K562 (cell line): Measurements from ENCODE around the gene ABCG2. TPM values are rescaled to one million over a fixed set of nuclear protein-coding genes. Genes with fewer than 3 reads are reported as not detected.

Experiments used
- GTF2A2 ChIP-seq: IDR thresholded peaks from 2 replicates; pipeline ENCODE4 v1.6.1; 2016; ENCODE audit warnings: mild to moderate bottlenecking, missing genetic modification characterization, missing compliant biosample characterization
- KLF13 ChIP-seq: fragments of 450-650 bp; IDR thresholded peaks from 2 replicates; pipeline ENCODE4 v1.6.1; 2016; ENCODE audit warnings: missing genetic modification characterization, low read depth, mild to moderate bottlenecking, missing compliant biosample characterization, moderate library complexity, borderline replicate concordance
- NR4A1 ChIP-seq, 2 experiments: fragments of 250-450 bp in 1 of 2; fragments of 450-650 bp in 1 of 2; sonication (Bioruptor Pico) in 1 of 2; IDR thresholded peaks; 2 replicates each; pipeline versions ENCODE4 v1.4.0 to v1.6.1; 2016 to 2020; ENCODE audit warnings: mild to moderate bottlenecking in 2 of 2, missing compliant biosample characterization in 1 of 2, missing genetic modification characterization in 1 of 2, moderate library complexity in 1 of 2
- RBM25 ChIP-seq: fragments of 200-400 bp; formaldehyde crosslinking; IDR thresholded peaks from 2 replicates; pipeline ENCODE4 v1.6.1; 2018; ENCODE audit warnings: low read length, low read depth, moderate library complexity; ENCODE audit not compliant: severe bottlenecking
- SOX6 ChIP-seq: fragments of 450-650 bp; IDR thresholded peaks from 2 replicates; pipeline ENCODE4 v1.6.1; 2014; ENCODE audit warnings: mild to moderate bottlenecking
- polyA plus RNA-seq, 8 experiments: library from polyadenylated mRNA; depleted of rRNA in 4 of 8; stranded (reverse) in 5 of 8; unstranded in 3 of 8; fragments of >200 nt; fragmentation: Nextera tagmentation in 2 of 8; fragmentation: Illumina TruSeq in 1 of 8; extraction: Ambion mirVana in 2 of 8; extraction: Trizol in 1 of 8; gene quantifications; 2 replicates each; pipeline versions ENCODE4 v1.2.1 to v1.2.3, GENCODE V29; 2011 to 2014; ENCODE audit warnings: inconsistent platforms in 1 of 8, missing spikeins in 1 of 8
- total RNA-seq, 7 experiments: library from RNA; depleted of rRNA in 6 of 7; stranded (reverse); fragments of >200 nt in 6 of 7; fragmentation: Illumina TruSeq in 2 of 7; extraction: Trizol in 2 of 7; gene quantifications; 2 replicates each; pipeline versions ENCODE4 v1.2.1 to v1.2.3, GENCODE V29; 2011 to 2021; ENCODE audit warnings: low replicate concordance in 1 of 7
- TF ChIP-seq, protein P1 (sequence below), 2 experiments: fragments of 450-650 bp in 1 of 2; sonication (generic) in 1 of 2; formaldehyde crosslinking in 1 of 2; IDR thresholded peaks; 2 replicates each; pipeline versions ENCODE4 v1.7.1 to v1.9.0; 2016 to 2022; ENCODE audit warnings: inconsistent platforms in 1 of 2, mild to moderate bottlenecking in 1 of 2, missing genetic modification reagents in 1 of 2
- TF ChIP-seq, protein P2 (sequence below), 3 experiments: fragments of 200-800 bp in 1 of 3; sonication (Bioruptor generic) in 1 of 3; sonication (generic) in 1 of 3; formaldehyde crosslinking in 1 of 3; IDR thresholded peaks; 2 replicates each; pipeline versions ENCODE4 v1.6.1 to v1.8.0; 2016 to 2022; ENCODE audit warnings: mild to moderate bottlenecking in 2 of 3, missing compliant biosample characterization in 2 of 3, missing genetic modification characterization in 2 of 3, missing genetic modification reagents in 1 of 3
- TF ChIP-seq, protein P3 (sequence below): fragments of 250-450 bp; sonication (Bioruptor Pico); IDR thresholded peaks from 2 replicates; pipeline ENCODE4 v1.4.0; 2020; ENCODE audit warnings: mild to moderate bottlenecking, moderate library complexity
- TF ChIP-seq, protein P4 (sequence below): sonication (generic); formaldehyde crosslinking; IDR thresholded peaks from 2 replicates; pipeline ENCODE4 v1.8.0; 2022; ENCODE audit warnings: mild to moderate bottlenecking, low read depth, missing genetic modification reagents
- TF ChIP-seq, protein P5 (sequence below): sonication (generic); formaldehyde crosslinking; IDR thresholded peaks from 2 replicates; pipeline ENCODE4 v1.8.0; 2022; ENCODE audit warnings: mild to moderate bottlenecking, missing genetic modification reagents

The ABCG2 gene
- total and polyA plus RNA-seq, 9 of the 15 experiments (the other 6 are each of a cell fraction or from before 2014, with no cell fraction given) = 0.01 to 0.36 (median 0.11) TPM; not detected in 4

DNA sequence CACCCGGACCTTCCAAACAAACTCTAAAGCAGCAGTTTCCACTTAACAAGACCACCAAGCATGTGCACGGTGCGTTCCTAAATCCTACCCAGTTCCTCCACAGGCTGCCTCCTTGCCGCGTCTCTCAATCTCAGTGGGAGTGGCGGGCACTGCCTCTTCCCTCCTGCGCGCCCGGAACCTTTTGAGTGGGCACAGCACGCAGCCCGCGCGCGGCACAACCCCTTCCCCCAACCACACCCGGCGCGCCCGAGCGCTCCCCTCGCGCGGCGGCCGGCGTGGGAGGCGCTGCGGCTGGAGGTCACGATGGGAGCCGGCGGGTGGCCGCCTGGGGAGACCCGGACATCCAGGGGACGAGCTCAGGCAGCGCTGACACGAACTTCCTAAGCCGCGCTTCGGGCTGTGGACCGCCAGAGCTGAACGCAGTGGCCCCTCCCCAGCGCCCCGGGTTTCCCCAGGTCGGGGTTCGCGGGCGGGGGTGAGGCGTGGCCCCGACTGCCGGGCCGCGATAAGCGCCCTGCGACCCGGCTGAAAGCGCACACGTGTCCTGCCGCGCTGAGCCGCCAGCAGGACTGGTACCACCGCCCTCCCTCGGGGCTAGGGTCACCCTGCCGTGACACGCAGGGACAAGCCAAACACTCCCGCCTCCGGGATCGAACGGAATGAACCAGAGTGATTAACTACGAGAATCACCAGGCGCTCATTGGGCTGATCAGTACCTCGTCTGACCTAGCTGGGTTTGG is at the start of gene ABCG2 (continued):
- TF ChIP-seq, protein P1, sequence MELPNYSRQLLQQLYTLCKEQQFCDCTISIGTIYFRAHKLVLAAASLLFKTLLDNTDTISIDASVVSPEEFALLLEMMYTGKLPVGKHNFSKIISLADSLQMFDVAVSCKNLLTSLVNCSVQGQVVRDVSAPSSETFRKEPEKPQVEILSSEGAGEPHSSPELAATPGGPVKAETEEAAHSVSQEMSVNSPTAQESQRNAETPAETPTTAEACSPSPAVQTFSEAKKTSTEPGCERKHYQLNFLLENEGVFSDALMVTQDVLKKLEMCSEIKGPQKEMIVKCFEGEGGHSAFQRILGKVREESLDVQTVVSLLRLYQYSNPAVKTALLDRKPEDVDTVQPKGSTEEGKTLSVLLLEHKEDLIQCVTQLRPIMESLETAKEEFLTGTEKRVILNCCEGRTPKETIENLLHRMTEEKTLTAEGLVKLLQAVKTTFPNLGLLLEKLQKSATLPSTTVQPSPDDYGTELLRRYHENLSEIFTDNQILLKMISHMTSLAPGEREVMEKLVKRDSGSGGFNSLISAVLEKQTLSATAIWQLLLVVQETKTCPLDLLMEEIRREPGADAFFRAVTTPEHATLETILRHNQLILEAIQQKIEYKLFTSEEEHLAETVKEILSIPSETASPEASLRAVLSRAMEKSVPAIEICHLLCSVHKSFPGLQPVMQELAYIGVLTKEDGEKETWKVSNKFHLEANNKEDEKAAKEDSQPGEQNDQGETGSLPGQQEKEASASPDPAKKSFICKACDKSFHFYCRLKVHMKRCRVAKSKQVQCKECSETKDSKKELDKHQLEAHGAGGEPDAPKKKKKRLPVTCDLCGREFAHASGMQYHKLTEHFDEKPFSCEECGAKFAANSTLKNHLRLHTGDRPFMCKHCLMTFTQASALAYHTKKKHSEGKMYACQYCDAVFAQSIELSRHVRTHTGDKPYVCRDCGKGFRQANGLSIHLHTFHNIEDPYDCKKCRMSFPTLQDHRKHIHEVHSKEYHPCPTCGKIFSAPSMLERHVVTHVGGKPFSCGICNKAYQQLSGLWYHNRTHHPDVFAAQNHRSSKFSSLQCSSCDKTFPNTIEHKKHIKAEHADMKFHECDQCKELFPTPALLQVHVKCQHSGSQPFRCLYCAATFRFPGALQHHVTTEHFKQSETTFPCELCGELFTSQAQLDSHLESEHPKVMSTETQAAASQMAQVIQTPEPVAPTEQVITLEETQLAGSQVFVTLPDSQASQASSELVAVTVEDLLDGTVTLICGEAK (IDR thresholded peaks at IDR 0.05) = no peak
- TF ChIP-seq, protein P1 (CRISPR knock-in tag; IDR thresholded peaks at IDR 0.05) = no peak
- TF ChIP-seq, protein P2, sequence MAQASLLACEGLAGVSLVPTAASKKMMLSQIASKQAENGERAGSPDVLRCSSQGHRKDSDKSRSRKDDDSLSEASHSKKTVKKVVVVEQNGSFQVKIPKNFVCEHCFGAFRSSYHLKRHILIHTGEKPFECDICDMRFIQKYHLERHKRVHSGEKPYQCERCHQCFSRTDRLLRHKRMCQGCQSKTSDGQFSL (CRISPR knock-in tag; IDR thresholded peaks at IDR 0.05) = no peak
- TF ChIP-seq, protein P2 (tag; IDR thresholded peaks at IDR 0.05) = no peak
- TF ChIP-seq, protein P3, sequence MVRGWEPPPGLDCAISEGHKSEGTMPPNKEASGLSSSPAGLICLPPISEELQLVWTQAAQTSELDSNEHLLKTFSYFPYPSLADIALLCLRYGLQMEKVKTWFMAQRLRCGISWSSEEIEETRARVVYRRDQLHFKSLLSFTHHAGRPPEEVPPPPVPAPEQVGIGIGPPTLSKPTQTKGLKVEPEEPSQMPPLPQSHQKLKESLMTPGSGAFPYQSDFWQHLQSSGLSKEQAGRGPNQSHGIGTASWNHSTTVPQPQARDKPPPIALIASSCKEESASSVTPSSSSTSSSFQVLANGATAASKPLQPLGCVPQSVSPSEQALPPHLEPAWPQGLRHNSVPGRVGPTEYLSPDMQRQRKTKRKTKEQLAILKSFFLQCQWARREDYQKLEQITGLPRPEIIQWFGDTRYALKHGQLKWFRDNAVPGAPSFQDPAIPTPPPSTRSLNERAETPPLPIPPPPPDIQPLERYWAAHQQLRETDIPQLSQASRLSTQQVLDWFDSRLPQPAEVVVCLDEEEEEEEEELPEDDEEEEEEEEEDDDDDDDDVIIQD (CRISPR knock-in tag) = no peak
- no peak for TF ChIP-seq RBM25
- TF ChIP-seq, protein P4, sequence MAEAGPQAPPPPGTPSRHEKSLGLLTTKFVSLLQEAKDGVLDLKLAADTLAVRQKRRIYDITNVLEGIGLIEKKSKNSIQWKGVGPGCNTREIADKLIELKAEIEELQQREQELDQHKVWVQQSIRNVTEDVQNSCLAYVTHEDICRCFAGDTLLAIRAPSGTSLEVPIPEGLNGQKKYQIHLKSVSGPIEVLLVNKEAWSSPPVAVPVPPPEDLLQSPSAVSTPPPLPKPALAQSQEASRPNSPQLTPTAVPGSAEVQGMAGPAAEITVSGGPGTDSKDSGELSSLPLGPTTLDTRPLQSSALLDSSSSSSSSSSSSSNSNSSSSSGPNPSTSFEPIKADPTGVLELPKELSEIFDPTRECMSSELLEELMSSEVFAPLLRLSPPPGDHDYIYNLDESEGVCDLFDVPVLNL (CRISPR knock-in tag) = no peak
- no peak for TF ChIP-seq KLF13 (tag)
- TF ChIP-seq, protein P5, sequence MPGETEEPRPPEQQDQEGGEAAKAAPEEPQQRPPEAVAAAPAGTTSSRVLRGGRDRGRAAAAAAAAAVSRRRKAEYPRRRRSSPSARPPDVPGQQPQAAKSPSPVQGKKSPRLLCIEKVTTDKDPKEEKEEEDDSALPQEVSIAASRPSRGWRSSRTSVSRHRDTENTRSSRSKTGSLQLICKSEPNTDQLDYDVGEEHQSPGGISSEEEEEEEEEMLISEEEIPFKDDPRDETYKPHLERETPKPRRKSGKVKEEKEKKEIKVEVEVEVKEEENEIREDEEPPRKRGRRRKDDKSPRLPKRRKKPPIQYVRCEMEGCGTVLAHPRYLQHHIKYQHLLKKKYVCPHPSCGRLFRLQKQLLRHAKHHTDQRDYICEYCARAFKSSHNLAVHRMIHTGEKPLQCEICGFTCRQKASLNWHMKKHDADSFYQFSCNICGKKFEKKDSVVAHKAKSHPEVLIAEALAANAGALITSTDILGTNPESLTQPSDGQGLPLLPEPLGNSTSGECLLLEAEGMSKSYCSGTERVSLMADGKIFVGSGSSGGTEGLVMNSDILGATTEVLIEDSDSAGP (CRISPR knock-in tag) = no peak
- TF ChIP-seq NR4A1 (CRISPR knock-in tag; IDR thresholded peaks at IDR 0.05) = no peak
- no peak for TF ChIP-seq NR4A1 (tag; IDR thresholded peaks at IDR 0.05)
- no peak for TF ChIP-seq GTF2A2
- TF ChIP-seq SOX6 = no peak
